Measurements from ENCODE around the gene MAOB. TPM values are rescaled to one million over a fixed set of nuclear protein-coding genes. Genes with fewer than 3 reads are reported as not detected.
A peak's percentile ranks its signal among the peaks of the same experiment; 100 is the strongest.

The MAOB gene
- total RNA-seq, 2 experiments from 2014 or later: not detected

DNA sequence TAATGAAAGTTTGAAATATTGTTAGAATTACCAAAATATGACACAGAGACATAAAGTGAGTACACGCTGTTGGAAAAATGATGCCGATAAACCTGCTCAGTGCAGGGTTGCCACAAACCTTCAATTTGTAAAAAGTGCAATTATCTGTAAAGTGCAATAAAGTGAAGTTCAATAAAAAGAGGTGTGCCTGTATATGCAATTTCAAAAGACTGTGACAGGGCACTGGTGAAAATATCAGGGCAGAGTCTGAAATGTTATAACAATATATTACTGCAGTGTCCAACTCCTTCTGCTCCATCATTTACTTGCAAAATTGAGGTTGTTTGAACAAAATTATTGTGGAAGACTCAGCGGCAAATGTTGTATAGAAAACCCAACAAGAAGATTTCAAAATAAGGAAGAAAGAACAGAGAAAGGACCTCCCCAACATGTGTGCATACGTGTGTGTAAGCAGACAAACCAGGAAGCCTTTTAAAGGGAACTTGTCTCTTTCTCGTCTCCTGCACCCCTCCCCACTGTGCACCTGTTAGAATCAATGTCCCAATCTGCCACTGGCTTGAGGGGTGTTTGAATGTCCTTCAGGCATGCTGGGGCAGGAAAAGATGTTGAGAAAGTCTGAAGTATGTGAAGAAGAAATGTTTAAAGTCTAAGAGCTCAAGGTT lies 96.2 kb downstream of the MAOB start:
- intact Hi-C loops (cut with micrococcal nuclease): no loop called here
- TF ChIP-seq, protein P1, sequence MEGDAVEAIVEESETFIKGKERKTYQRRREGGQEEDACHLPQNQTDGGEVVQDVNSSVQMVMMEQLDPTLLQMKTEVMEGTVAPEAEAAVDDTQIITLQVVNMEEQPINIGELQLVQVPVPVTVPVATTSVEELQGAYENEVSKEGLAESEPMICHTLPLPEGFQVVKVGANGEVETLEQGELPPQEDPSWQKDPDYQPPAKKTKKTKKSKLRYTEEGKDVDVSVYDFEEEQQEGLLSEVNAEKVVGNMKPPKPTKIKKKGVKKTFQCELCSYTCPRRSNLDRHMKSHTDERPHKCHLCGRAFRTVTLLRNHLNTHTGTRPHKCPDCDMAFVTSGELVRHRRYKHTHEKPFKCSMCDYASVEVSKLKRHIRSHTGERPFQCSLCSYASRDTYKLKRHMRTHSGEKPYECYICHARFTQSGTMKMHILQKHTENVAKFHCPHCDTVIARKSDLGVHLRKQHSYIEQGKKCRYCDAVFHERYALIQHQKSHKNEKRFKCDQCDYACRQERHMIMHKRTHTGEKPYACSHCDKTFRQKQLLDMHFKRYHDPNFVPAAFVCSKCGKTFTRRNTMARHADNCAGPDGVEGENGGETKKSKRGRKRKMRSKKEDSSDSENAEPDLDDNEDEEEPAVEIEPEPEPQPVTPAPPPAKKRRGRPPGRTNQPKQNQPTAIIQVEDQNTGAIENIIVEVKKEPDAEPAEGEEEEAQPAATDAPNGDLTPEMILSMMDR (IDR thresholded peaks at IDR 0.05): no peak
- Mint-ChIP-seq H3K27ac (no peak overlapping the region), H3K4me3 (no peak overlapping the region), H3K9me3 (no peaks in the 10 kb centered on the region), H3K36me3 (ENCODE audit: low read depth) (no peaks in the 10 kb centered on the region), H3K27me3 (no peaks in the 10 kb centered on the region), H3K4me1 (ENCODE audit: low read depth) (no peaks in the 10 kb centered on the region)
- no peak for DNase-seq
- ChIA-PET CTCF (no interaction called here), POLR2A (no interaction called here)
- no peak for ATAC-seq

DNA sequence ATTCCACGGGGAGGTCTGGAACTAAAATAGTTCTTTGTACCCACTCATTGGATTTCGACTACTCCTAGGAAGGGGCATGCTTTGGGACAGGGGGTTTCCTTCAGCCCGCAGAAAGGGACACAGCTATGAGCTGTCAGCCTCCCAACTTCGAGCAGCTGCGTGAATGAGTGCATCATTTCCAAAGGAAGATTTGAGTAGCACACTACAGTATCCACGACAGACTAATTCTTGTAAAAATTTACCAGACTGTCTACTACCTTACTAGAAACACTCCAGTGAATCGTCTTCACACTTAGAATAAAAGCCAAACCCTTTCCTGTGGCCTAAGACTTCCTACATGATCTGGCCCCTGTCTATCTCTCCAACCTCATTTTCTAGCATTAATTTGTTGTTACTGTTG lies 124.2 kb downstream of the MAOB start:
- DNase-seq (no peak), ATAC-seq (no peak)
- H3K27ac Mint-ChIP-seq: no peak overlapping the region
- TF ChIP-seq, protein P1 (IDR thresholded peaks at IDR 0.05): no peak
- H3K36me3 Mint-ChIP-seq (ENCODE audit: low read depth): no peaks in the 10 kb centered on the region
- POLR2A ChIA-PET: no interaction called here
- H3K4me3 Mint-ChIP-seq: no peak overlapping the region
- no peaks in the 10 kb centered on the region for H3K4me1 Mint-ChIP-seq (ENCODE audit: low read depth)
- intact Hi-C loops (cut with micrococcal nuclease): no loop called here
- H3K27me3 Mint-ChIP-seq: no peaks in the 10 kb centered on the region
- no peaks in the 10 kb centered on the region for H3K9me3 Mint-ChIP-seq
- CTCF ChIA-PET: no interaction called here

DNA sequence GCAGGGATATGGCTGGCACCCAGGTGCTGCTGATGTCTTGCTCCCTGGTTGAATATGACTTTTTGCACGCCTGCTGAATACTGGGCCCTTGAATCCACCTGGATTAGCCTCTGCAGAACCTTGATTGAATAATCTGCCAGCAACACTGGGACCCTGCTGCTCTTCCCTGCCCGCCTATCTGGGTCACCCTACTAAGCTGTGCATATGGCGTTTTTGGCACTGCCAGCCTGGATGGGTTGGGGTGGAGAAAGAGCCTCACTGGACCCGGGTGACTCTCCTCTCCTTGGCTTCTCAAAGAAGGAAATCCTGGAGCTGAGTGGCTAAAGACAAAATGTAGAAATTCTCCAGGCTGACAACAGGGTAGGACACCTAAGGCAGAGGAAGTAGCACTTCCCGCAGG lies 126.2 kb downstream of the MAOB start:
- H3K27ac Mint-ChIP-seq: no peak overlapping the region
- no peaks in the 10 kb centered on the region for H3K36me3 Mint-ChIP-seq (ENCODE audit: low read depth)
- CTCF ChIA-PET: no interaction called here
- no peak overlapping the region for H3K4me3 Mint-ChIP-seq
- no peak for DNase-seq
- intact Hi-C loops (cut with micrococcal nuclease): no loop called here
- TF ChIP-seq, protein P1 (IDR thresholded peaks at IDR 0.05): no peak
- H3K4me1 Mint-ChIP-seq (ENCODE audit: low read depth): no peaks in the 10 kb centered on the region
- H3K27me3 Mint-ChIP-seq: no peaks in the 10 kb centered on the region
- no peaks in the 10 kb centered on the region for H3K9me3 Mint-ChIP-seq
- no peak for ATAC-seq
- POLR2A ChIA-PET: no interaction called here

DNA sequence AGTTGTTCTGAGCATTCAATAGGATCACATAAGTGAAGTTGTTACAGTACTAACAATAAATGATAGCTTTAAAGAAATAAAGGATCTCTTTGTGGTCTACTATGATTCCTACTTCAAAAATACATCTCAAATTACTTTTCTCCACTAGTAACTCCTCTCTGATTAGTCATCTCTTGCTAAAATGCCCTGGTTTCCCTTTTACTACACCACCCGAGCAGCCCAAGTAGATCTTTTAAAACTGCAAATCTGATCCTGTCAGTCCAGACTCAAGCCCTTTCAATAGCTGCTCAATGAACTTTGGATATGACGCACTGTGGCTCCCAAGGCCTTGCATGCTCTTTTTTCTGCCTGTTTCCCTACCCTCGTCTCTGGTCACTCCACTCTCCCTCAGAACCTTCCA lies 128.6 kb downstream of the MAOB start:
- ATAC-seq: no peak
- POLR2A ChIA-PET: no interaction called here
- H3K4me1 Mint-ChIP-seq (ENCODE audit: low read depth): peaks cover 5% of the 10 kb centered on the region
- TF ChIP-seq, protein P1 (IDR thresholded peaks at IDR 0.05): no peak
- H3K36me3 Mint-ChIP-seq (ENCODE audit: low read depth): no peaks in the 10 kb centered on the region
- H3K27me3 Mint-ChIP-seq: no peaks in the 10 kb centered on the region
- no peak overlapping the region for H3K4me3 Mint-ChIP-seq
- no peak for DNase-seq
- H3K9me3 Mint-ChIP-seq: no peaks in the 10 kb centered on the region
- H3K27ac Mint-ChIP-seq: no peak overlapping the region
- intact Hi-C loops (cut with micrococcal nuclease): loop anchor here (5.0 kb wide), 1 partner anchor 191 kb away; no protein-coding TSS in a partner anchor
- CTCF ChIA-PET: no interaction called here

DNA sequence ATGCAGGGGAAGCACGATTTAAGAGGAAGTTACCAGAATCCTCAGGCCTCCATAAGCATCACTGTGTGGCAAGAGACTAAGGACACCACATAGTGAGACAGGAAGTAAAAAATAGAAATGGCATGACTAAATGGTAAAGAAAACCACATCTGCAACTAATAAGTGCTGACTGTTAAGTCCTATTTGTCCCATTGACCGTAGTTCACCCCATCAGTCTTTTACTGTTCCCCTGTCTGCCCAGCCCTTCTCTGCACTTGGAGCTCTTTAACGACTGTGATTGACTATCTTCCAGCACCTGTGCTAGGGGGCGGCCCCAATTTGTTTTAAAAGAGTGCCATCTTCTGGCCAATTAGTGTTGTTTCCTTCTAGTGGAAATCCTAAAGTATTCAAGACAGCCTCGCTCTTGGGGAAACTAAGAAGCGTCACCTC lies 132.0 kb downstream of the MAOB start:
- H3K4me3 Mint-ChIP-seq: no peak overlapping the region
- TF ChIP-seq, protein P1 (IDR thresholded peaks at IDR 0.05): peak; percentile 27
- no peaks in the 10 kb centered on the region for H3K27me3 Mint-ChIP-seq
- H3K4me1 Mint-ChIP-seq (ENCODE audit: low read depth): peaks cover 5% of the 10 kb centered on the region
- intact Hi-C loops (cut with micrococcal nuclease): loop anchor here (5.0 kb wide), 1 partner anchor 188 kb away; no protein-coding TSS in a partner anchor
- CTCF ChIA-PET: interaction anchor here (0.8 to 2.0 kb wide), 6 partner anchors 13 to 402 kb away, joined by 3 to 7 read pairs (median 4); no protein-coding TSS in a partner anchor
- H3K9me3 Mint-ChIP-seq: no peaks in the 10 kb centered on the region
- DNase-seq: peak; percentile 46
- no peaks in the 10 kb centered on the region for H3K36me3 Mint-ChIP-seq (ENCODE audit: low read depth)
- ATAC-seq: peak; percentile 60
- H3K27ac Mint-ChIP-seq: no peak overlapping the region
- POLR2A ChIA-PET: no interaction called here
